Subcutaneous adipose tissue (tissue), 4 donors: ENCODE data around the gene SYNDIG1. TPM values are rescaled to one million over a fixed set of nuclear protein-coding genes. Genes with fewer than 3 reads are reported as not detected.

Source experiments
- total RNA-seq, 4 donors: library from RNA; depleted of rRNA; stranded (reverse); fragments of >200 nt; gene quantifications; one replicate each; pipeline ENCODE4 v1.1.0, GENCODE V29; 2016
- TF ChIP-seq, protein P1 (sequence below): fragments of 450-650 bp; IDR thresholded peaks from one replicate; pipeline ENCODE4 v1.5.1; 2016; ENCODE audit warnings: low read depth, mild to moderate bottlenecking, control low read depth, antibody characterized with exemption, moderate library complexity

Gene SYNDIG1
- total RNA-seq, 4 donors from 2014 or later, result 0.17 to 1.5 TPM; not detected in 2

DNA sequence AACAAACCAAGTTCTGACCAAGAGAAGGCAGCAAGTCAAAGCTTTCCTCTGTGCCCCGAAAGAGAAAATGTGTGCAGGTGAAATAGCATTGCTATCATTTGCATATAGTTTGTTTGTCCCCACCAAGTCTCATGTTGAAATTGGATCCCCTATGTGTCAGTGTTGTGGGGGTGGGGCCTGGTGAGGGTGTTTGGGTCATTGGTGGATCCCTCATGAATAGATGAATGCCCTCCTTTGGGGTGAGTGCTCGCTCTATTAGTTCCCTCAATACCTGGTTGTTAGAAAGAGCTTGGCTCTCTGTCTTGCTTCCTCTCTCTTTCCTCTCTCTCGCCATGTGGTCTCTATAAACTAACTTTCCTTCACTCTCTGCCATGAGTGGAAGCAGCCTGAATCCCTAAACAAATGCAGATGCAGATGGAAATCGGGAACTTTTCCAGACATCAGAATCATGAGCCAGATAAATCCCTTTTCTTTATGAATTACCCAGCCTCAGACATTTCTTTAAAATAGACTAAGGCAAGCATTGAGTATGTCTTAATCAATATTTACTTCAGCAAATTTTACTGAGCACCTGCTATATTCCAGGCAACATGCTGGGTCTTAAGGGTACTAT, 43.8 kb upstream of the SYNDIG1 start:
- TF ChIP-seq, protein P1, sequence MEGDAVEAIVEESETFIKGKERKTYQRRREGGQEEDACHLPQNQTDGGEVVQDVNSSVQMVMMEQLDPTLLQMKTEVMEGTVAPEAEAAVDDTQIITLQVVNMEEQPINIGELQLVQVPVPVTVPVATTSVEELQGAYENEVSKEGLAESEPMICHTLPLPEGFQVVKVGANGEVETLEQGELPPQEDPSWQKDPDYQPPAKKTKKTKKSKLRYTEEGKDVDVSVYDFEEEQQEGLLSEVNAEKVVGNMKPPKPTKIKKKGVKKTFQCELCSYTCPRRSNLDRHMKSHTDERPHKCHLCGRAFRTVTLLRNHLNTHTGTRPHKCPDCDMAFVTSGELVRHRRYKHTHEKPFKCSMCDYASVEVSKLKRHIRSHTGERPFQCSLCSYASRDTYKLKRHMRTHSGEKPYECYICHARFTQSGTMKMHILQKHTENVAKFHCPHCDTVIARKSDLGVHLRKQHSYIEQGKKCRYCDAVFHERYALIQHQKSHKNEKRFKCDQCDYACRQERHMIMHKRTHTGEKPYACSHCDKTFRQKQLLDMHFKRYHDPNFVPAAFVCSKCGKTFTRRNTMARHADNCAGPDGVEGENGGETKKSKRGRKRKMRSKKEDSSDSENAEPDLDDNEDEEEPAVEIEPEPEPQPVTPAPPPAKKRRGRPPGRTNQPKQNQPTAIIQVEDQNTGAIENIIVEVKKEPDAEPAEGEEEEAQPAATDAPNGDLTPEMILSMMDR, result no peak

DNA sequence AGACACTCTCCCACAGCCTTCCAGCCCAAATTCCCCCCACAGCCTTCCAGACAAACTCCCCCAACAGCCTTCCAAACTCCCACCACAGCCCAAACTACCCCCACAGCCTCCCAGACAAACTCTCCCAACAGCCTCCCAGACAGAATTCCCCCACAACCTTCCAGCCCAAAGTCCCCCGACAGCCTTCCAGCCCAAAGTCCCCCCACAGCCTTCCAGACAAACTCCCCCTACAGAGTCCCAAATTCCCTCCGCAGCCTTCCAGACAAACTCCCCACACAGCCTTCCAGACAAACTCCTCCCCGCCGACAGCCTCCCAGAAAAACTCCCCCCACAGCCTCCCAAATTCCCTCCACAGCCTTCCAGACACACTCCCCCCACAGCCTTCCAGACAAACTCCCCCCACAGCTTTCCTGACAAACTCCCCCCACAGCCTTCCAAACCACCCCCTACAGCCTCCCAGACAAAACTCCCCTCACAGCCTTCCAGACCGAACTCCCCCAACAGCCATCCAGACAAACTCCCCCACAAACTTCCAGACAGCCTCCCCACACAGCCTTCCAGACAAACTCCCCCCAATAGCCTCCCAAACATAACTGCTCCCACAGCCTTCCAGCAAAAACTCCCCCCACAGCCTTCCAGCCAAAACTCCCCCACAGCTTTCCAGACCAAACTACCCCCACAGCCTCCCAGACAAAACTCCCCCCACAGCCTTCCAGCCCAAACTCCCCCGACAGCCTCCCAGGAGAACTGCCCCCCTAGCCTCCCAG, 38.0 kb upstream of the SYNDIG1 start:
- TF ChIP-seq, protein P1, result no peak

DNA sequence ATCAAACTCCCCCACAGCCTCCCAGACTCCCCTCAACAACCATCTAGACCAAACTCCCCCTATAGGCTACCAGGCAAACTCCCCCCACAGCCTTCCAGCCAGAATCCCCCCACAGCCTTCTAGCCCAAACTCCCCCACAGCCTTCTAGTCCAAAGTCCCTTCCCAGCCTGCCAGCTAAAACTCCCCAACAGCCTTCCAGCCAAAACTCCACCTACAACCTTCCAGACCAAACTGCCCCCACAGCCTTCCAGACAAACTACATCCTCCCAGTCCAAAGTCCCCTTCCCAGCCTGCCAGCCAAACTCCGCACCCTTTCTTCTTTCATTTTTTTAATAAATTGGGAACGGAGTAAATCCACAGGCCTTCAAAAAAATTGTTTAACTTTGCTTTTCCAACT, 37.4 kb upstream of the SYNDIG1 start:
- TF ChIP-seq, protein P1, result no peak

DNA sequence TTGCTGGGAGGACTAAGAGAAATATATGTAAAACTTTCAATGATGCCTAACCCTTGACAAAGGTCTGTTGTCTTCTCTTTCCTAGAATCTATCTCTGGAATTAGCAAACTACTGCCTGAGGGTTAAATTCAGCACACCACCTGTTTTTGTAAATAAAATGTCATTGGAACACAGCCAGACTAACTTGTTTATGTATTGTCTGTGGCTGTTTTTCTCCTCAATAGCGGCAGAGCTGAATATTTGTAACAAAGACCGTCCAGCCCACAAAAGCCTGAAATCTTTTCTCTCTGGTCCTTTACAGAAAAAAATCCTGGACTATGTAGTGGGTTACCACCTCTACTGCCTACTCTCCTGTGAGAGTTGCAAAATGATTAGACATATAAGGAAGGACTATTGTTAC, 33.3 kb upstream of the SYNDIG1 start:
- TF ChIP-seq, protein P1, result no peak

DNA sequence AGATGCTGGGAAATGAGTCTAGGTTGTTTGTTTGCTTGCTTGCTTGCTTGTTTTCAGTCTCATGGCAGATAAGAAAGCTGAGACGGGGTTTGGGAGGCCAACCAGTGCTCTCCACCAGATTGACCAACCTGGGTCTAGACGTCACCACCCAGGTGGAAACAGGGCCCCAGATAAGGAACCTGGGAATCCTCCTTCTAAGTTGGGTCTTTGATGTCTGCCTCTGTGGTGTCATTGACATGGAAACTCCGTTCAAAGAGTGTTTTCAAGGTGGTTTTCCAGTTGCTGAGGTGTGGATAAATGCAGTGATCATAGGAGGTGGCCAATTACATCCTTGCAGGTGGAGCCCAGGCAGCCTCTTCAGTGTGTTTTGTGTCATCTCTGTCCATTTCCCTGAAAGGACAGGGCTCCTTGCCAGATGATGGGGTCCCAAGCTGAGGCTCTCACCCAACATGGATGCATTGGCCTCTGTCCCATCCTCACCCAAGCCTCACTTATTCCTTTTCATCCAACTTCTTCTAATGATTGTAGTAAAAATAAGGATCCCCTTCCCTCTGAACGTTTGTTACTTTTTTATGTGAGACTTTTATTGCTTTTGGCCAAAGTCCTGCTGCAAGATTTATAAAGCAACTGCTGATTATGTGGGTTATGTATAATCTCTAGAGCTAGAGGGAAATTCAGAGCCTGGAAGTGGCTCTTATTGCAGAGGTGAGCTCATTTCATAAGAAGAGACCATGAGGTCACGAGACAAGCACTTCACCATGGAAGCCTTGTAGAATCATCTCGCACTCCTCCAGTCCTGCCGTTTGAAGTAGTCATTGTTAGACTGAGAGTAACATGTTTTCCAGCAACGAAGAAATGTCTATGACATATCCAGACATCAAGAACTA, 32.0 kb upstream of the SYNDIG1 start:
- TF ChIP-seq, protein P1, result no peak

DNA sequence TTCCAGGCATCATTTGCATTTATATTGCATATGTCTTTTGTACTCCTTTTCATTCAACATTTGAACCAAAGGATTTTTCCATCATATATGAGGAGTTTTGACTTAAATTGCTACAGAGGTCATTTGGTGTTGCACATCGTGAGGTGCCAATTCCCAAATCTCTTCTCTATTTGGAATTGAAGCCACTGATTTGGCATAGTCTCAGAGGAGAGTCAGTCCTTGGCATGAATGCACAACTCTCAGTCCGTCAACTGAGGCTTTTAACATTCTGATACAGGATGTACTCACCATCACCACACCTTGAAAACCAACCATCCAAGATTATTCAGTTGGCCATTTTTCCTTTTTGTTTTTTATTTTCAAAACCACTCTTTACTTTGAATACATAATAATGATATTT, 31.1 kb upstream of the SYNDIG1 start:
- TF ChIP-seq, protein P1, result no peak
